SH-SY5Y (cell line): ENCODE data around the gene FER.

Experiments
- GATA2 ChIP-seq: IDR thresholded peaks from 2 replicates; pipeline ENCODE4 v1.6.1; 2011; ENCODE audit warnings: mild to moderate bottlenecking, low read depth, low read length
- GATA3 ChIP-seq: IDR thresholded peaks from 2 replicates; pipeline ENCODE4 v1.6.1; 2011; ENCODE audit warnings: low read depth, mild to moderate bottlenecking, low read length, moderate library complexity

DNA sequence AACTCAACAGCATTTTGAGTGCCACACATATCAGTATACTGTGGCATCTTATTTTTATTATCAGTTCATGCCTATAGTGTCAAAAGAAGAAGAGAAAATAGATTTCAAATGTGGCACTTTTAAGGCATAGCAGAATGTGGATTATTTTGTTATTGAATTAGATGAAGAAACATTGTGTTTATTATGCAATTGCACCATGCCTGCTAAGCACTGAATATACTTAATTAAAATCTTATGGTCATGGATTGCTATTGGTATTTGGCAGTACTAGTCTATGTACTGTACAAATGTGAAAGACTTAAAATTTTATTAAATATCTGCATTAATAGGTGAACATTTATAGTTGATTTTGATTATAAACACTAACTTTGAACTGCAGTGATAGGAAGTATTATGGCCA lies 128.8 kb downstream of the FER start:
- TF ChIP-seq GATA2 (no peak), GATA3 (no peak)
